HAP-1 (cell line): ENCODE measurements around the gene FHIT.
"Not testable (repeated sequence)": the region's sequence is repeated elsewhere in the genome, so short reads cannot be mapped to it uniquely, and the experiment has no call there.

Experiments
- DNase-seq, 2 experiments: peaks; one replicate each; pipeline ENCODE4 v3.0.0-alpha.2; 2016 to 2020; ENCODE audit warnings: low spot score in 2 of 2
- H3K27me3 ChIP-seq: fragments of 250-450 bp; sonication (Bioruptor Pico); 2 replicates; pipeline ENCODE4 v1.5.1; 2020; ENCODE audit warnings: low read depth, mild to moderate bottlenecking, moderate library complexity
- H3K36me3 ChIP-seq: fragments of 250-450 bp; sonication (Bioruptor Pico); replicated peaks from 2 replicates; pipeline ENCODE4 v1.5.1; 2020; ENCODE audit warnings: mild to moderate bottlenecking
- H3K4me1 ChIP-seq: fragments of 250-450 bp; sonication (Bioruptor Pico); 2 replicates; pipeline ENCODE4 v1.5.1; 2020; ENCODE audit warnings: mild to moderate bottlenecking
- H3K4me3 ChIP-seq: fragments of 250-450 bp; sonication (Bioruptor Pico); 2 replicates; pipeline ENCODE4 v1.5.1; 2020; ENCODE audit warnings: mild to moderate bottlenecking, moderate library complexity
- H3K9me3 ChIP-seq: fragments of 250-450 bp; sonication (Bioruptor Pico); 2 replicates; pipeline ENCODE4 v1.5.1; 2020; ENCODE audit warnings: mild to moderate bottlenecking, moderate library complexity
- in situ Hi-C: fragments of 300-500 bp; cut with MboI; formaldehyde crosslinking; loops from 3 replicates; pipeline ENCODE4 v1.14.3; 2020; ENCODE audit warnings: low sequenced_read_pairs, inconsistent platforms, mixed read lengths

Gene FHIT

DNA sequence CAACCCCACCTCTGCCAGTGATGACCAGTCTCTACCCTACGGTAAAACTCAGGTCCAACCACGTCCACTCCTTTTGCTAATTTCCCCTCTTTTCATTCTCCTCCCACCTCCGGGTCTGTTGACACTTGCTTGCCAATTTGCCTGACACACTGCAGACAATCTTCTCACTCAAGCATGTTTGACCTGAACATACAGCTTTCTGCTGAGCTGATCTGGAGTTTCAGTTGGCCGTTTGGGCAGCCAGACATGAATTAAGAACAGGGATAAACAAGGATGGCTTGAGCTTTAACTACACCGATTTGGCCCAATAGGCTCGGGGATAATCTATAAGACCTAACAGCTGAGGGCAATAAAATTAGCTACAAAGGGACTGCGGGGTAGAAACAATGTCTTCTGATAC is 1442.8 kb downstream of the FHIT start:
- Histone ChIP-seq H3K9me3 (no peaks in the 10 kb centered on the region), H3K4me1 (peaks cover 7% of the 10 kb centered on the region), H3K36me3 (no peaks in the 10 kb centered on the region), H3K4me3 (no peak overlapping the region), H3K27me3 (no peaks in the 10 kb centered on the region)
- no peak for DNase-seq
- in situ Hi-C loops, result no loop called here

DNA sequence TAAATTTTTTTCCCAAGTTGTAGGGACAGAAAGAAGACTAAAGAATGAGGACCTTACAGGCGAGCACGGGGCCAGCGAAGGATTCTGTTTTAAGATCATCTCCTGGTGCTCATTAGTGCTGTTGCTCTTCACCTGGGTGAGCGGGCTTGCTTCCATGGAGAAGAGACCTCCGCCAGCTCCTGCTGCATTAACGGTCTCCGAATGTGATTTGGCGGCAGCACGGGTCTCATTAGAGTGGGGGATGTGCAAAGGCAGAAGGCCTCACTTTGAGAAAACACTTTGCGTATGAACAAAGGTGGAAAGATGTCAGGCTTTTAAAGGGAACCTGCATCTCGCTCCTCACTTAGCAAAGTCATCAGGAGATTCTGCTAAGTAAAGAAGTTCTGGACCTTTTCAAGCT is 1448.0 kb downstream of the FHIT start:
- in situ Hi-C loops, result no loop called here
- no peaks in the 10 kb centered on the region for H3K9me3 ChIP-seq
- no peaks in the 10 kb centered on the region for H3K27me3 ChIP-seq
- no peaks in the 10 kb centered on the region for H3K4me1 ChIP-seq
- no peaks in the 10 kb centered on the region for H3K36me3 ChIP-seq
- H3K4me3 ChIP-seq, result no peak overlapping the region
- DNase-seq, result no peak

DNA sequence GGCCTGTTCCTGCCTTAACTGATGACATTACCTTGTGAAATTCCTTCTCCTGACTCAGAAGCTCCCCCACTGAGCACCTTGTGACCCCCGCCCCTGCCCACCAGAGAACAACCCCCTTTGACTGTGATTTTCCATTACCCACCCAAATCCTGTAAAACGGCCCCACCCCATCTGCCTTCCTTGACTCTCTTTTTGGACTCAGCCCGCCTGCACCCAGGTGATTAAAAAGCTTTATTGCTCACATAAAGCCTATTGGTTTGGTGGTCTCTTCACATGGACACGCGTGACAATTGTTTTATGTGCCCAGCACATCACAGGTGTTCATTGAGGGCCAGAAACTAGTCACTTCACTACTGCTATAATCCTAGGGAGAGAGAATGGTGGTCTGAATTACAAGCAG is 1448.8 kb downstream of the FHIT start:
- DNase-seq, H3K36me3 ChIP-seq, H3K9me3 ChIP-seq, H3K4me1 ChIP-seq, H3K4me3 ChIP-seq, in situ Hi-C loops, H3K27me3 ChIP-seq: not testable (repeated sequence)

DNA sequence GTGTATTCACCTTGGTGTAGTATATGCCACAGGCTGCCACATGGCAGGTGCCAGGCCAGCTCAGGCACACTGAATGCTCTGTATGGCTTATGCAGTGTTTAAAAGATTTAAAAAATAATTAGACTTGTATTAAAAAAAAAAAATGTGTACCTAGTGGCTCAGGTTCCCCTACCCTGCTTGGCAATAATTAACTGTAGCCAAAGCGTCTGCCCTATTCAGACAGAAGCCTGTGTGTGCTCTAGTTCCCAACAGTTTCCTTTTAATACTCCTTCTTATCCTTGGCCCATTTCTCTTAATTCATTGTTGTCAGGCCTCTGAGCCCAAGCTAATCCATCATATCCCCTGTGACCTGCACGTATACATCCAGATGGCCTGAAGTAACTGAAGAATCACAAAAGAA is 1449.2 kb downstream of the FHIT start:
- no peak overlapping the region for H3K4me3 ChIP-seq
- no peak for DNase-seq
- no peaks in the 10 kb centered on the region for H3K9me3 ChIP-seq
- no peaks in the 10 kb centered on the region for H3K27me3 ChIP-seq
- in situ Hi-C loops, result no loop called here
- H3K4me1 ChIP-seq, result no peaks in the 10 kb centered on the region
- H3K36me3 ChIP-seq, result no peaks in the 10 kb centered on the region

DNA sequence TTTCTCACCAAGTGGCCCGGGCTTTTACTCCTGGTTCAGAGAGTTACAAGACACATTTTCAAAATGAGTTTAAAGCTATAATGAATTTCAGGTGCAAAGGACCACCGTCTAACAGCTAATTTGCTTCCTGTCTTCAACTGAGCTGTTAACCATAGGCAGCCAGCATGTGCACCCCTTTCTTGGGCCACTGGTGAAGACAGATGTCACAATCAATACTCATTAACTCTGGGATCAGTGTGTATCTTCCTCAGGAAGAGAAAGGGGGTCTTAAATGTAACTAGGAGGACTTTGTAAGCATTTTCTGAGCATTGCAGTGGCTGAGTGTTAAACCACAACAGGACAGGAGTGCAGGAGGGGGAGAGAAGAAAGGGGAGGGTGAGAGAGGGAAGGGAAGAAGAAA is 1450.8 kb downstream of the FHIT start:
- Histone ChIP-seq H3K9me3 (no peaks in the 10 kb centered on the region), H3K27me3 (no peaks in the 10 kb centered on the region), H3K4me1 (no peaks in the 10 kb centered on the region), H3K36me3 (no peaks in the 10 kb centered on the region), H3K4me3 (no peak overlapping the region)
- in situ Hi-C loops, result no loop called here
- no peak for DNase-seq

DNA sequence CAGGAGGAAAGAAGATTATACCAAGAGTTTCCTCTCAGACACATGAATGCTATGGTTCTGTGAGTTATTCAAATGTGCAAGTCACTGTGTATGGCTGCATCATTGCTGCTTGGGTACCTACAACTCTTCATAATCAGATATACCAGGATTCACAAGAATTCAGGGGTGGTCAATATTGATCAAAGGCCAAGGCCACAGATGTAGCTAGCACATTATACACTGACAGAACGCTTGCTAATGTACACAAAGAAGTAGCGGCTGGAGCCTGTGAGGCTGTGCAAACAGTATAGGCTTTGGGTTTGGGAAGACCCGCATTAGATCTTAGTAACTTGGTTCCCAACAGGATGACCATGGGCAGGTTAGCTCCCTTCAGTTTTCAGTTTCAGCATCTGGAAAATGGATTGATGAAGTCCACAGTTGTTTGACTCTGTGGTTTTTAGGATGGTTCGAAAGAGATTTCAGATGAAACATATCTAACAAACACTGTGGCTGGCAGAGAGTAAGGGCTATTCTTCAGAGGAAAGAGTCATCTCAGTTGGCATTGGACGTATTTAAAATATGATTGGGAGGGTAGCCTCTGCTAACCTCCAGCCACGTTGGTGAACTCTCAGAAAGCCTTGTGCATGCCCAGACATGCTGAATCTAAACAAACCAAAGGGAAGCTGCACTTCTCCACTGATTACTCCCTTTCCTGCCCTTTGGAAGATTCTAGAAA is 1452.7 kb downstream of the FHIT start:
- in situ Hi-C loops, result no loop called here
- no peaks in the 10 kb centered on the region for H3K36me3 ChIP-seq
- H3K4me1 ChIP-seq, result no peaks in the 10 kb centered on the region

DNA sequence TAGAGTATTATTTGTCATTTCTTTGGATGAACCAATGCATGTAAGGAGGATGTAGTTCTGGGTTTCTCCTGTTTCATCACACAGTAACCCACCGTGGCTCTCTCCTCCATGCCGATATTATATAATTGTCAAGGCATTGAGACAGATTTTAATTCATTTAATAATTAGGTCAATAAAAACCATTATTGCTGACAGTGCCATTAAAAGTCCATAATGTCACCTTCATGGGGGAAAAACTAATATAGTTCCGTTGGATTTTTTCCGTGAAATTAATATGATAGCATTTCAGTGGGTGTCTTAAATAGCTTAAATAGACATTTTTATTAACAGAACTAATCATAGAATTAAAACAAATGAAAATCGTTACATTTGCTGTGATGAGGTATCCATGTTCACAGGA is 1453.7 kb downstream of the FHIT start:
- Histone ChIP-seq H3K27me3 (no peaks in the 10 kb centered on the region), H3K36me3 (no peaks in the 10 kb centered on the region), H3K4me1 (no peaks in the 10 kb centered on the region), H3K9me3 (no peaks in the 10 kb centered on the region), H3K4me3 (no peak overlapping the region)
- no peak for DNase-seq
- in situ Hi-C loops, result no loop called here

More for the DNA sequence above, 1452.7 kb downstream of the FHIT start:
- no peak for DNase-seq
- no peaks in the 10 kb centered on the region for H3K27me3 ChIP-seq
- no peaks in the 10 kb centered on the region for H3K9me3 ChIP-seq
- no peak overlapping the region for H3K4me3 ChIP-seq

DNA sequence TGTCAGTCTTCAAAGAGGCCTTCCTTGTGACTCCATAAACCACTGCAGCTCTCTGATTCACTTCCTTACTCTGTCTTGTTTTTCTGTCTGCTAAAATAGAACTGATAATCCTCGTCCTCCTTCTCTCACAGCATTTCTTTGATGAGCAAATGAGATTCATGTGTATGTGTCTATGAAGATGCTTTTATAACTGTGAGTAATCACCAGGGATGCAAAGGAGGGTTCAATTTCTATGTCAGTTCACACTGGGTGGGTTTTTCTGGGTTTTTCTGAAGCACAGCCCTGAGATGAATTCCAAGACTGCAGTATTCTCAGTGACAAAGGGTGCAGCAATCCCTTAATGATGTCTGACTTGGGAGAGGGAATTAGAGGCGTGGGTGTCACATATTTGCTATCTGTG is 1454.8 kb downstream of the FHIT start:
- no peaks in the 10 kb centered on the region for H3K4me1 ChIP-seq
- H3K36me3 ChIP-seq, result no peaks in the 10 kb centered on the region
- DNase-seq, result no peak
- no peaks in the 10 kb centered on the region for H3K27me3 ChIP-seq
- no peaks in the 10 kb centered on the region for H3K9me3 ChIP-seq
- H3K4me3 ChIP-seq, result no peak overlapping the region
- in situ Hi-C loops, result no loop called here

DNA sequence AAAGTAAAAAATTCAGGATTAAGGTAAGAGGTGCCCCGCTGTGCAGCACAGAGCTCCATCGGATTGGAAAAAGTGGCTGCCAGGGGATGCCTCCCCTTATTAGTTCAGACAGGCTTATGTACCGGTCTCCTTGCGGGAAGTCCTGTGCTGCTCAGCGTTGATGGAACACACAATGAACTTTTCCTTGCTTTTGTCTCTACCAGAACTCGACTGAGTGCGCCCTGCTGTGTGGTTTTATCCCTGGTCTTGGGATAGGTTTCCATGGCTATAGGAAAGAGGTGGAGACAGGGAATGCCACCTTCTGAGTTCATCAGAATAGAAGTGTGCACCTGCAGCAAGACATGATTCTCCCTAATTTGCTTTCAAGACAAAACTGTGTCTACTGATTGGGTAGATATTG is 1455.5 kb downstream of the FHIT start:
- no peaks in the 10 kb centered on the region for H3K27me3 ChIP-seq
- DNase-seq, result no peak
- H3K36me3 ChIP-seq, result no peaks in the 10 kb centered on the region
- no peaks in the 10 kb centered on the region for H3K4me1 ChIP-seq
- H3K4me3 ChIP-seq, result no peak overlapping the region
- in situ Hi-C loops, result no loop called here
- no peaks in the 10 kb centered on the region for H3K9me3 ChIP-seq

DNA sequence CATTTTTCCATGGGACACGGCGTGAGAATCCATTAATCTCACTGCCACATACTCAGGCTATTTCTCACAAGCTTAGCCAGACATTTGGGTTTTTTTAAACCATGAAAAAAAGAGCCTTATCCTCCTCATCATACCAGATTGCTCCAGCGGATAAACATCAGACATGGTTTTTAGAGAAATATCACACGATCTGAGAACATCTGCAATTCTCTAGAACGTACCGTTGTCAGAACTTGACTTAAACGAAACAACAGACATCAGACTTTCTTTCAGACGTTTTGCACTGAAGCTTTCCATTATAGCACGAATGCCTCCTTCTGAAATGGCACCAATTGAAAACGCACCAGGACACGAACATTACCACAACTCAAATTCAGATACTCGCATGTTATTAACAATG is 1457.3 kb downstream of the FHIT start:
- no peak overlapping the region for H3K4me3 ChIP-seq
- in situ Hi-C loops, result no loop called here
- no peaks in the 10 kb centered on the region for H3K4me1 ChIP-seq
- H3K9me3 ChIP-seq, result no peaks in the 10 kb centered on the region
- no peaks in the 10 kb centered on the region for H3K27me3 ChIP-seq
- DNase-seq, result no peak
- no peaks in the 10 kb centered on the region for H3K36me3 ChIP-seq

DNA sequence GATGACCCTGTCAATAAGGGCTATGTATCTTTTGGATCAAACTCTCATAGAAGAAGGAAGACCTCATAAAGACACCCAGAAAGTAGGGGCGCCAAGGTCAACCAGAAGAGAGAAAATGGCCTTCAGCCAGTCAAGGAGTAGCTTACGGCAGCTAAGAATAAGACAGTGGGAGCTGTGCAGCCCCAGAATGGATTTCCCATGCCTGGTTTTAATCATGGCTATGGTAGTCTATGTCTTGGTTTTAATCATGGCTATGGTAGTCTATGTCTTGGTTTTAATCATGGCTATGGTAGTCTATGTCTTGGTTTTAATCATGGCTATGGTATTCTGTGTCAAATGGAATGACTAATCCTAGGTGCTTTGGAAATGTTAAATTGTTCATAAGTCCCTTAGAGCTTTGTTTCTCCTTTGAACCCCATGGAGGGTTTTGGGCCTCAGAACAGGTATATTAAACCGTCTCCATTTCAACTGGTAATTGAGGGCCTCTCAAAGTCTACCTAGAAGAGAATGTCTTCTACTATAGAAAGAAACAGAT is 1459.4 kb downstream of the FHIT start:
- no peaks in the 10 kb centered on the region for H3K9me3 ChIP-seq
- DNase-seq, result no peak
- H3K4me1 ChIP-seq, result no peaks in the 10 kb centered on the region
- in situ Hi-C loops, result no loop called here
- no peaks in the 10 kb centered on the region for H3K36me3 ChIP-seq
- H3K4me3 ChIP-seq, result no peak overlapping the region
- no peaks in the 10 kb centered on the region for H3K27me3 ChIP-seq

DNA sequence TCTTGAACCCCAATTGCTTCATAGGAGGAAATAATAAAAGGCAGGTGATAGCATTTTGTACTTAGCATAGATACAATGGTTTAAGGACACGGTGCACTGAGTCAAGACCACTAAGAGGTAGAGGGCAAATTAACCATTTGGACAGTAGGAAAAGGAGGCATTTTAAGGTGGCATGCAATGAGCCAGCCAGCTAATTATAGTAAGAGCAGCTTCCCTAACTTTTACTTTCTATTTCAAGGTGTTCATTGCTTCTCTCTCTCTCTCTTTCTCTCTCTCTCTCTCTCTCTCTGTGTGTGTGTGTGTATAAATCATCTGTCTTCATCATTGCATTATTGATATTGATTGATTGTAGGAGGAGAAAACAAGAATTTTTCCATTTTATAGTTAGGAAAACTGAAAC is 1461.0 kb downstream of the FHIT start:
- in situ Hi-C loops, result no loop called here
- no peaks in the 10 kb centered on the region for H3K27me3 ChIP-seq
- no peaks in the 10 kb centered on the region for H3K9me3 ChIP-seq
- H3K4me3 ChIP-seq, result no peak overlapping the region
- H3K36me3 ChIP-seq, result no peaks in the 10 kb centered on the region
- no peak for DNase-seq
- no peaks in the 10 kb centered on the region for H3K4me1 ChIP-seq

DNA sequence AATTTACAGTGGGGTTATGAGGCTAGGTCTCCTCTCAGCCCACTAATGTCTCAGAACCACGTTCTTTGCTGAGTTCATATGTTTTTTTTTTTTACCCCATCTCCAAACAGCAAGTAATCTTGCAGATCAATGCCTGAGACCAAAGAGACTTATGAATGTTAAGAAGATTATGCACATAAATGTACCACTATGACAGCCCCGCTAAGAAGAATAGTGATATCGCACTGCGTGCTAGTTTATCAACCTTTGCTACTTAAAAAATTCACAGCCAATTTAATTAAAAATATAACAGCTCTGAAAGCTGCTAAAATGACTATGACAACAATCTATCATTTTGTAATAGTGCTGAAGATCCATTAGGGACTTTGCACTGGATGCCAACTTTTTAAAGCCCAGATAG is 1462.5 kb downstream of the FHIT start:
- H3K9me3 ChIP-seq, result no peaks in the 10 kb centered on the region
- no peaks in the 10 kb centered on the region for H3K27me3 ChIP-seq
- H3K36me3 ChIP-seq, result no peaks in the 10 kb centered on the region
- no peak overlapping the region for H3K4me3 ChIP-seq
- in situ Hi-C loops, result no loop called here
- DNase-seq, result no peak
- no peaks in the 10 kb centered on the region for H3K4me1 ChIP-seq

DNA sequence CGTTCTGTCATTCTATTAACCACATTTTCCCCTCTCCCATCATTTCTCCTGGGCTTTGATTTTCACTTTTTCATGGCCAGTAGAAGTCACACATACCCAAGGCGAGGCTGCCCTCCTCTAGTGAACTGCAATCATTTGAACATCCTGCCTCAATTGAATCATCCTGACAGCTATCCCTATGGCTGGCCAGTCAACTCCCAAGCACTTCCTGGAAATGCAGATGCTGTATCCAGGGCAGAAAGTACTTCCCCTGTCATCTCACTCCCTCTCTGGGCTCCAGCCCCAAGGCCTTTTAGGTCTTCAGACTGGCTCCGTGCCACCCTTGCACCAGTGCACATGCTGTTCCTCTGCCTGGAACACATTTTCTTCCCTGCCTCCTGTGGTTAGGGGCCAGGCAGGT is 1463.1 kb downstream of the FHIT start:
- no peaks in the 10 kb centered on the region for H3K36me3 ChIP-seq
- in situ Hi-C loops, result no loop called here
- no peaks in the 10 kb centered on the region for H3K9me3 ChIP-seq
- H3K27me3 ChIP-seq, result no peaks in the 10 kb centered on the region
- H3K4me3 ChIP-seq, result no peak overlapping the region
- DNase-seq, result no peak
- H3K4me1 ChIP-seq, result no peaks in the 10 kb centered on the region

DNA sequence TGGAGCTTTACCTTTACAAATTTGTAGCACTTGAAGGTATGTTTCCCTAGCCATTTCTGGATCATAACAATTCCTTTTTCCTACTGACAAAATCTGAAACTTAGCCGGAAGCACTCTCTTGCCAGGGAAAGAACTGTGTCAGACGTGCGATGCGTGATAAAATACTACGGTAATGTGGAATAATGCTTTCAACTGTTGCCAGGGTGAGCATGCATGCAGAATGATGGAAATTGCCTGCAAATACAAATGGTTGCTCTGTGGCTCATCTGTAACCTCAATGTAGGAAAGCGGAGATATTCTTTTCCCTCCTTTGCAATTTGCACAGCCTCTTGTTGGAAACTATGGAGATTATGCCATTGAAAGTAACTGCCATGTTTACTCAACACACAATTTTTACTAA is 1464.9 kb downstream of the FHIT start:
- in situ Hi-C loops, result no loop called here
- Histone ChIP-seq H3K36me3 (no peaks in the 10 kb centered on the region), H3K4me3 (no peak overlapping the region), H3K4me1 (no peaks in the 10 kb centered on the region), H3K9me3 (no peaks in the 10 kb centered on the region), H3K27me3 (no peaks in the 10 kb centered on the region)
- DNase-seq, result no peak
